GM18507 (cell line): ENCODE measurements around the gene ZNF521.

Experiments
- DNase-seq: peaks from one replicate; pipeline ENCODE4 v3.0.0; 2011; ENCODE audit warnings: low read depth; ENCODE audit not compliant: insufficient read length; ENCODE audit errors: extremely low spot score
- FAIRE-seq: peaks from 2 replicates; lab custom pipeline; 2011; peaks lifted over from hg19 to GRCh38; lab: Jason Lieb, UNC

Gene ZNF521

DNA sequence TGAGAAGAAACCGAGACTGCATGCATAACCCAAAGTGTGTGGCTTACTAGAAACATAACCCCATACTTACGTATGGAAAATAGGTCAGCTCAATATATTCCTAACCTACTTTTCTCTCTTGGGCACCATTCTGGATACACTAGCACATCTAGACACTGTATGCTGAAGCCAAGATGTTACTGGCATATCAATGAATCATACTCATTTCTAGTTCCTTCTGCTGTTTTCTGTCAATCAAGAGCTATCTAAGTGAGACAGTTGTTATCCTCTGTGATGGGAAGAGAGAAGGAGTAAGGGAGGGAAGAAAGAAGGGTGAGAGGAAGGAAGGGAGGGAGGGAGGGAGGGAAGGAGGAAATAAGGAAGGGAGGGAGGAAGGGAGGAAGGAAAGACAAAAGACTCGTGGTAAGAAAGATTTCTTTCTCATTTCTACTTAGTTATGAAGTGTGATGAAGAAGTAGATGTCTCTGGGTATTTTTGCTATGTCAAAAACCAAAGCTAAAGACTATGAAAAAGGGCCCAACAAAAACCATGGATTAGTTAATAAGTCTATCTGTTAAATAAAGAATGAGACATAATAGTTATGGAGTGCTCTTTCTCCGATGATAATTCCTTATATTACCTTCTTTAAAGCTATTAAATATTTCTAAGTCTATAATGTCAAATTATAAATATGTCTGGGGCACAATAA lies 248.4 kb downstream of the ZNF521 start:
- DNase-seq (no peak), FAIRE-seq (no peak)

DNA sequence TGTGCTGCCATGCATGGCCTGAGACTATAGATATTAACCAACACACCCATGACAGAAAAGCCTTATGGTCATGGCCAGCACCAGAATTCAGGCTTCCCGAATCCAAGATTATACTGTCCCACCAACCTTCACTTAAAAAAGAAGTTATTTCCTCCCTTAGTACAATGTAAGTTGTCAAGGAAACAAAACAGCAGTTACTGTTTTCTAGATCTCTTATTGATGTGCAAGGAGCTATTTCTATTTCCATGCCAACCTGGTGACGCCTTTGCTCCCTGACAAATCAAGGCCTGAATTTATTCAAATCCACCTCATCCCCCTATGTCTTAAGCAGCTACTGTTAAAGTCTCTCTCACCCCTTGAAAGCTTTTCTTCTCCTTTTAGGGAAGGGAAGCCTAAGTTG lies 249.3 kb downstream of the ZNF521 start:
- DNase-seq (no peak), FAIRE-seq (no peak)

DNA sequence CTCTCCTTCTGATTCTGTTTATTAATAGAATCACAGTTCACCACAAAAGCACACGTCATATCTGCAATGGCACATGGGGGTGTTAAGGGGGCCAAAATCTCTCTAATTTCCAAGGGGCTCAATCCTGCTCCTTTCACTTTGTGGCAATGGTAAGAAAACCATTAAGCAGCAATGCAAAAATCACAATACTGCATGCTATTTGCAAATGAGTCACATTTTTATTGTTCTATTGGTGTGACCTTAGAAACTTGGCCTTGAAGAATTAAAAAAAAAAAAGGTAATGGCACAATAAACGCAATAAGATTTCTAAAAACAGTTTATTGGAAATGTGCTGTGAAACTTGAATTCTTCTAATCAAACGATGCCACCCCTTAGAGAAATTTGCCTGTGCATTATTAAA lies 251.5 kb downstream of the ZNF521 start:
- FAIRE-seq (no peak), DNase-seq (no peak)

DNA sequence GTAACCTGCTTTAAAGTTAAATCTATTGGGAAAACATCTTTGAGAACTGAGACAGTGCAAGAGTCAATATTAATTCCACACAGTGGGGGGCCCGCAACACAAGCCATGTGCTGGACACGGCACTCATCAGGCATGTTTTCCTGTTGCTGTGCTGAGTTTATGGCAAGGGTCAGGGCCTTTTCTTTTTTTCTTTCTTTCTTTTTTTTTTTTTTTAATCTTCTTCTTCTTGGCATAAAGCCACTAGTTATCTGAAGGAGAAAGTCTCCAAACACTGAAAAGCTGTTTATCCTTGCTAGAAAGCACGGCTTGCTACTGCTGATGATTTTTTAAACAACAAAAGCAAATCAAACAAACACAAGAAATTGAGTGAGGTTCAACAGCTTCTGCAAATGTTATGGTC lies 252.1 kb downstream of the ZNF521 start:
- DNase-seq (no peak), FAIRE-seq (no peak)

DNA sequence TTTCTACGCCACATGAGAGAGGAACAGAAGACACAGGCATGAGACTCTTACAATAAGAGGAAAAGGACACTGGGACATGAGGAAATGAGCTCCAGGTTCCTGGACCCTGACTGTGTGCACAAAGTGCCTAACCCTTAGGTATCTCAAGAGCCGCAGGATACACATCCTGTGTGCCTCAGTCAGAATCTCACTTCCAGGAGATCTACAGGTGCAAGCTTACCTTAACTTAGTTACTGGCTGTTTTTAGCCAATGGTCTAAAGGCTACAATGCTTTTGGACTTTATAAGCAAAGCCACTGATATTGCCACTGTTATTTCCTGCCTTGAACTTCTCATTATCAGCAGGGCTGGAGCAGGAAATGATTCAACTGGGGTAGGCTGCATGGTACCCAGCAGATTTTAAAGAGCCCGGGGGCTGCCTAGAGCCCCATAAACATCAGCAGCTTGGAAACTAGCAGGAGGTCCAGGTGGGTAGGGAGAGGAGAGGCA lies 254.4 kb downstream of the ZNF521 start:
- no peak for FAIRE-seq

DNA sequence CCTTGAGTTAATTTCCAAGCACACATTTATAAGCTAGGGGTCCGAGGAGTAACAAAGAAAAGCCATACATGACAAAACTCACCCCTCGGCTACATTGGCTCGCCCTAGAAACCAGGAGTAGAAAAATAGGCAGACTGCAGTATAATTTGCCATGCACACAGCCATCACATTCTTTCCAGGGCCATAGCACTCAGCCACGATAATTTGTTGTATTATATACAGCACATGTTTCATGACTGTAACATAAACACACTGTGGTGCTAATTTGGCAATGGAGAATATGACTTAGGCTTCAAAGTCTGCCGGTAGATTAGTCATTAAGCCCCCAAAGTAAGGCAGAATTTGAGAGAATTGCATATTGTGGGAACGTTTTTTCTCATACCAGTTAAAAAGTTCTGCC lies 254.9 kb downstream of the ZNF521 start:
- no peak for DNase-seq
- FAIRE-seq: no peak

More for the DNA sequence above, 254.4 kb downstream of the ZNF521 start:
- no peak for DNase-seq

DNA sequence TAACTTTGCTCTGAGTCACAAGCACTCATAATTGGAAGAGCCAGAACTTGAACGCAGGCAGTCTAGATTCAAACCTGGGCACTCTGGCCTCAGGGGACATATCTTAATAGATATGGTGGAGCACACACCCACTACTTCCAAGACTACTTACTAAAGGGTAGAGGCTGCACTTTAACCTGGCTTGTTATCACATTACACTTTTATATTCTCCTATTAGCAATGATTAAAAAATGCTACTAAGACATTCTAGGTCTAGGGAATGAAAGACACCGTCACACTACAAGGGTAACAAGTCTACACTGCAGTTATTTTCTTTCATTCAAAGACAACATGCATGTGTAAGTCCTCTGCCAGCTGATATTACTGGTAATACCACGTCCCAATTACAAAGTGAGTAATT lies 258.8 kb downstream of the ZNF521 start:
- no peak for FAIRE-seq
- DNase-seq: no peak

DNA sequence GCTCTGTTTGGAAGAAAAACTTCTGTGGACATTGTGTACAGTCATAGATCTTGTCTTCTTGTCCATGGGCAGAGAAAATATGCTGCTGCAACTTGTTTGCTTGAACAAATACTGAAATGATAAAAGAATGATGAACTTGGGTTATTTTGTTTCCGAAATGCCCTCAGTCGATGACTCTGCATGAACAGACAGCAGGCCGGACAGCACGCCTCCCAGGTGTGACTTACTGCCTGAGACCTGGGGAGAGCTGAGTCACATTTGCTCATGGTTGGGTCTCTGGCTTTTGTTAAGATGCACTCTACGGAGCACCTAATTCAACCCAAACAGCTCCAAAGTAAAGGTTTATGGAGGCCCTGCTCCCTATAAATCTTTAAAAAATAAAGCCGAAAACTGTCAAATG lies 262.5 kb downstream of the ZNF521 start:
- no peak for FAIRE-seq
- DNase-seq: no peak

DNA sequence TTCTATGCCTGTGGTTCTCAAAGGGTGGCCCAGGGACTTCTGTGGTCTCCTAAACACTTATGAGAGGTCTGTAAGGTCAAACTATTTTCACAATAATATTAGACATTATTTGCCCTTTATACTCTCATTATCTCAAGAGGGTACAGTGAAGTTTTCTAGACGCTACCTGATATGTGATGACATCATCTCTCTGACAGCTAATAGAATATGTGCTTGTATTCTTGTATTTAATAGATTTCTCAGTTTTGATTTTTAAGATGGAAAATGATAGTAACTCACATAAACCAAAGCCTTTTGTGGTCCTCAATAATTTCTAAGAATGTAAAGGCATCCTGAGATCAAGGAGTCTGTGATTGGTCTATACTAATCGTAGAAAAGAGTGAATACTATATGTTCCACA lies 265.1 kb downstream of the ZNF521 start:
- no peak for FAIRE-seq
- DNase-seq: no peak

DNA sequence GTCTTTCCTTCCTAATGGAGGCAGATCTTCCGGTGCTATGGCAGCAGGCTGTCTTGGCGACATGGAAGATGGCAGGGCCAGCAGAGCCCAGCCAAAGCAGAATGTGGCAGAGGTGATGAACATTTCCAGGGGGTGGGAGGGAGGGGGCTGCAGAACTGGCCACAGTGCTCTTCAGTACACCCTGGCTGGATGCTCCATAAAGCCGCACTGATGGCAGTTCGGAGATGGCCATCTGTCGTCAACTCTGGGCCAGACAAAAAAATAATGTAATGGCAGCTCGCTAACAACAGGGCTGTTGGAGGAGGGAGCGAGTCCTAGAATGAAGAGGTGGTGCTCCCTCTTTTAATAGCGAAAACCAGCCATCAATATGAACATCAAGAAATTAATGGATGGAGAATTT lies 271.0 kb downstream of the ZNF521 start:
- no peak for DNase-seq
- no peak for FAIRE-seq

DNA sequence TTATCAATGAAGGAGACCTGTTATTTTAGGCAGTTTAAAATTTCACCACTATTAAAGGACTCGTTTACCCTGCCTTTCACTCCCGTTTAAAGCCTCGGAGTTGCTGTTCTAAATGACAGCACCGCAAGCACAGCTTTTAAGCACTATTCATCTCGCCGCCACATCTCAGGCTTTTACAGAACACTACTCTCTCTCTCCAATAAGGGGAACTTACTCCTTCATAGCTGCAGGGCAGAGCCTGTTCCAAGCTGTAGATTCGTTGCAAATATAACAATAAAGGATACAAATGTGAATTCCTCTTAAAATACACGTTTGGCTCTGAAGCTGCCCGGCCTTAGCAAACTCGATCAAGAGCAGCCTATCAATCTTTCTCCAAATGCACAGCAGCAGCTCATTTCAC lies 271.8 kb downstream of the ZNF521 start:
- no peak for FAIRE-seq
- DNase-seq: no peak

DNA sequence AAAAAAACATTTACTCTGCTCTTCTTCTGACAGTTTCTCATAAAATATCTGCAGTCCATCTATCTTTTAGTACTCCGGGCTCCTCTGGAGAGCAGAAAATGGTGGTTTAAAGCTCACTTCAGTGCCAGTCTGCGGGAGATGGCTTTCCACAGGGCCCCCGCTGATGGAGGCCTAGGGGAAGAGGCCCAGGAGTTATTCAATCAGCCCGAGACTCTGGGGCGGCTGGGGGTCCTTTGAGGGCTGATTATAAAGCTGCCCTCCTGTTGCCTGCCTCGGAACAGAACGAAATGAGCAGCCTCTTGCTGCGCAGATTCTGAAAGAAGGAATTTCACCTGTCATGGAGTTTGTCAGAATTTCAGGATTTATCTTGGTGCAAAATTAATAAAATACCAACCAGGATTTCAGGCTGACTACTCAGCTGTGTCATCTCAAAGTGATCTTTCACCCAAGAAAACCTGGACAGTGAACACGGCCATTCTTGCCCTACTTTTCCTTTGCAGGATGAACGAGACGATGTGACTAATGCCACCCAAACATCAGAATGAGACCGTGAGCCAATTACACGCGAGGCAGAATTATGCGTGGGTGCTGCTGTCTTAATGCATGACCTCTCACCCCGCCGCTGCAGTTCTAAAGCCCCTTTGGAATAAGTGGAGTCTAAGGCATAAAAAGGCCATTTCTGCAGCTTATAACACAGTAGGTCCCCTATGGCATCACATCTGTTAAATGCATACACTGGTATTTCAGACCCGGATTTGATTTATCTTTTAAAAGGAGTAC lies 273.8 kb downstream of the ZNF521 start:
- FAIRE-seq (no peak), DNase-seq (no peak)

DNA sequence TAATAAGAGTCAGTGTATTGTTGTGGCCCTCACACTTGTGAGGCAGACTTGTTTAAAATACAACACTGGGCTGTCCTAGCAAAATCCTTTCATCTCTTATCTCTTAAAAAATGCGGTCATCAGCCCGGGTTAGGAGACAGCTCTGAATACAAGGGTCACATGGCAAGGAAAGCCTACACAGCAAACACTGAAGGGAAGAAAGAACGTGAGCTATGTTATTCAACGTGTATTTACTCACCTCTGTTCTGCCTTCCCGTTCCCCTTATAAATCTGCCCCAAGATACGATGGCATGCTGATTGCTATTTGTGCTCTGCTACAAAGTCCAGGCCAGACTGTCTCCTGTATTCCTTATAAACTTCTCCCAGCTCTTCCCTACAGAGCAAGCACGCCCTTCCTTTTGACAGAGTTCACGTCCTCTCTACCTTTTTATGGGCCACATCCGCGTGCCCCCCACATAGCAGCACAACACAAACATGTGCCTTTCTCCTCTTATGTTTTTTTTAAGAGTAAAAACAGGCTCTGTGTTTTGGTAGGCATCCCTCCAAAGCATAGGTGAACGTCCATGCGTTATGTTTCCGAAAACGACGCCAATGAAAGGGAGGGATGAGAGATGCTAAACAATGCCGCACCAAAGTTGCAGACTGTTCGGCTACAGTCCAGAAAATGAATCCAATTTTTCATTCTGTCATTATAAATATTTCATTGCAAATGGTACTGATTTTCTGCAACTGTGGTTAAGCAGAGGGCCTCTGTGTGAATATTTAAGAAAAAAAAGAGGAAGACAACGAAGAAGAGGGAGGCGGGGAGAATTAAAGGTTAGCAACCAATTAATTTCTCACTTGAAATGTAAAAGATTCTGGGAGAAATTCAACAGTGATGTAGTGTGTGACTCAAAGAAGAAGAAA lies 274.7 kb downstream of the ZNF521 start:
- no peak for FAIRE-seq
- DNase-seq: no peak

DNA sequence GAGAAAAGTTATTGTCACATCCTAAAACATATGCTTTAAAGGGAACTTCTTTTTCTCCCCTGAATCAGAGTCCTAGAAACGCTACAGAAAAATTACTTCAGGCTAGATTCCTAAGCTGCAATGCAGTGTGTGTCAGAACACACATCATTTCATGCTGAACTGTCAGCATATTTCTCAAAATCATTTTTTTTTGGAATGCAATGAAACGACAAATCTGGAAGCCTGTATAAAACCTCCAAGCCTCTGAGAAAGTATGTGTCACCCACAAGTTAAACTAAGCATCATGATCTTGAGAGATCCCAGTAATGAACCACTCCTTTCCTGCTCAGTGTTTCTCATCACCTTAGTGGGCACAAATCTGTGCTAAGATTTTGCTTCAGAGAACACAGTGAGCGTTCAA lies 276.2 kb downstream of the ZNF521 start:
- FAIRE-seq: no peak
- DNase-seq: no peak

DNA sequence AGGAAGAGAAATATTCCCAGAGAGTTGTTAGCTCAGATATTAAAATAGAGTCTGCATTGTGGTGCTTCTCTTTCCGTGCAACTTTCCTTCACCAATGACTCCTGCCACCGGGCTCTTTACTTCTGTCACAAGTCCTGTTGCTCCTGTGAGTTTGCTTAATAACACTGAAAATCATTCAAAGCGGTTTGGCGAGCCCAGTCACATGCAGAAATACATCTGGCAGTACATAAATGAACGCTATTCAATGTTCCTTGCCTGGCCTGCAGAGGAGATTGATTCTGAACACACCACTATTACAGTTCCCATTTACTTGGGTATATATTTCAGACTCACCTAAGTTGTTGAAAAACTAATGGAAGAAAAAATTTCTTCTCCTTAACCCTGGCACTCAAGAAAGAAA lies 276.6 kb downstream of the ZNF521 start:
- FAIRE-seq (no peak), DNase-seq (no peak)

DNA sequence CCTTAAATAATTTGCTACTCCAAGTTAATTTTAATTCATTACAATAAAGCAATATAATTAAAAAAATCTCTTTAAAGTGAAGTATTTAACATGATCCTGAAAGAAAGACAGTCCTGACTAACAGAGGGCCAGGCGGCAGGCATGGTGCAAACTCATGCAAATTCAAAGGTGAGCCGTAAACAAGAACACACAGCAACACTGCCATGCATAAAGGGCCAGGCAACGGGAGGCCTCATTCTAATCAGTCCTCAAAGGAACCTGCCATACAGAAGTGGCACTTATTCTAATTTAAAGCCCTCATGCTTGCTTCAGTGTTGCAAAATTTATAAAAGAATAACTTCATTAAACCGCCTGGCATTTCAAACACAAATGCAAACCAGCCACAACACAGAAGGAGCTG lies 277.0 kb downstream of the ZNF521 start:
- DNase-seq (no peak), FAIRE-seq (no peak)

DNA sequence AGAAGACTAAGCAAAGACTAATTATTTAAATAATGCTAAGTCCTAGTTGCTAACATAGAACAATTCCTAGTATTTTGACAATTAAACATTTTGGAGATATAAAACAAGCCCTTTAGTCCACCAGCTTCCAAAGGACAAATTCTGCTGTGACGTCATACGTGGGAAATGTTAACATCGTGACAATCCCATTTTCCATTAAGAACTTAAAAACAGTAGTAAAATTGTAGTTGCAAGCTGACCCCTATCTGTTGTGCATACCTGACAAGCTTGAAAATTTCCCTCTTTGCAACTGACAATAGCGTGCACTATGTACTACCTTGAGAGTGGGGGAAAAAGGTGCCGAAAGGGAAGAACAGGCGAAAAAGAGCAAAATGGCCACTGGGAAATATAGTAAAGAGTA lies 279.8 kb downstream of the ZNF521 start:
- no peak for DNase-seq
- FAIRE-seq: no peak

DNA sequence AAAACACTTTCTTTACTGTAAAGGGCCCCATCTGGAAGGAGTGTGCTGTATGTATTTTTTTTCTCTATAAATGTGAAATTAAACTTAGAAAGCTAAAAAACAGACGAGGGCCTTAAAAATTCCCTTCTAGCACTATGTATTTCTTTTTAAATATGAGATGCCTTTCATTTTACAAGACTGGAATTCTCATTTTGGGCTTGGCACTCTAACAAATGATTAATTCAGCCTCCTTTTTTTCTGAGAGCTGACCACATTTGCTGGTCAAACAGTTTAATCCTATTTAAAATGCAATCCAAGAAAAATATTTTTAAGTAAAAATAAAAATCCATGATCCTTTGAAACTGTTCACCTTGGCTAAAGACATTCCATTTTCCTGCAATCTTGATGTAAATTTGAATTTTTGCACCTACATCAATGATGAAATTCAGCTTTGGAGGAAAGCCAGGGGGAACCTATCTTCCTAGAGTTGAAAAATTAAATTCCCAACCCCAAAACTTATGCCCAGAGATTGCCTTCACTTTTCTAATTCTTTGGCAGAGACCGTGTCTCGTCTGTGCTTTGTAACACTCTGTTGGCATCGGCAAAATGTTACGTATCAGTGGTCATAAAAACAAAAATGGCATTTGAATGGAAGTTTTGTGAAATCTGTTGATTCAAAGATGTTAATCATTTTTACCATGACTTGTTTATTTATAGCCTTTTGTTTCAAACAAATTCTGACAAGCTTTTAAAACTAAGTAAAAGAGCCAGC lies 284.5 kb downstream of the ZNF521 start:
- FAIRE-seq: no peak
- DNase-seq: no peak

DNA sequence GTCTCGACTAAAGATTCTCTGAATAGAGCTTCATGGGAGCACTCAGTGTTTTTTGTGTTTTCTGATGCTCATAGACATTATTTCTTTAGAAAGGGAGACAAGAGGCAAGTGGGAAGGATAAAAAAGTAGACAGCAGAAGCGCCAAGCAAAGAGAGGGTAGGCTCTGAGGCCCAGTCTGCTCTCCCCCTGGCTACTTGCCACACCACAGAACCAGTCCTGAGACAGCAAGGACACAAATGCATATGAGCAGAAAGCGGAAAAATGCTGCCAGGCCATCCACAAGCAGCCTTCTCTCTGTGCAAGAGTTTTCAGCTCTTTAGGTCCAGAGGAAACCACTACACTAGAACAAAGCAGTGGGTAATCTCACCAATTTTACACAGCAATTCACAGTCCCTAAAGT lies 285.4 kb downstream of the ZNF521 start:
- FAIRE-seq: no peak
- DNase-seq: no peak

DNA sequence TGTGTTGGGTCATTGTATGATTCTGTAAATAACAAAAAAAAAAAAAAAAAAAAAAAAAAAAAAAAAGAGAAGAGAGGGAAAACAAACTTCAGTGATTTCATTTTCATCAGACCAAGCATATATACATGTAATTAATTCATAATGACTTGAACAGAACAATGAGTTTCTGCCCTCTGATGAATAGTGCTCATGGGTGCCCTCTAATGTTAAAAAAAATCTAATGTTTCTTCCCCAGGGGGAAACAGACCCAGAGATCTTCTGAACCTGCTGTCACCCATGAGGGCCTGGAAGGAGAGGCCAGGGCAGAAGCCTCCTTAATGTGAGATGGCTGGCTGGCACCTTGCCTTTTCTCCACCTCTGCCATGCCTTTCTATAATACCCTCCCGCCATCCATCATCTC lies 289.2 kb downstream of the ZNF521 start:
- DNase-seq (no peak), FAIRE-seq (no peak)
